Non-pigmented ciliary epithelial cell (primary cell): ENCODE measurements around the gene MARK3.

Experiments
- DNase-seq: peaks from one replicate; pipeline ENCODE4 v3.0.0-alpha.2; 2010; ENCODE audit warnings: low read depth

Gene MARK3

GRCh38 chr14:103396463-103396862 lies 11.2 kb downstream of the MARK3 start:
- no peak for DNase-seq

GRCh38 chr14:103398427-103399195 lies 13.4 kb downstream of the MARK3 start:
- DNase-seq: no peak

DNA sequence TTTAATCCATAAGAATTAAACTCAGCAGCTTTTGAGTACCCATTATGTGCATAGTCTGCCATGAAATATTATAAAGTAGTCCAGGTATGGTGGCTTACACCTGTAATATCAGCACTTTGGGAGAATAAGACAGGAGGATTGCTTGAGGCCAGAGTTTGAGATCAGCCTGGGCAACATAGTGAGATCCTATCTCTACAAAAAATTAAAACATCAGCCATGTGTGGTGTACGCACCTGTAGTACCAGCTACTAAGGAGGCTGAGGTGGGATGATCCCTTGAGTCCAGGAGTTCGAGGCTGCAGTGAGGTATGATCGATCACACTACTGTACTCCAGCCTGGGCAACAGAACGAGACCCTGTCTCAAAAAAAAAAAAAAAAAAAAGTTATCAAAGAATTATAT lies 15.3 kb downstream of the MARK3 start:
- no peak for DNase-seq

DNA sequence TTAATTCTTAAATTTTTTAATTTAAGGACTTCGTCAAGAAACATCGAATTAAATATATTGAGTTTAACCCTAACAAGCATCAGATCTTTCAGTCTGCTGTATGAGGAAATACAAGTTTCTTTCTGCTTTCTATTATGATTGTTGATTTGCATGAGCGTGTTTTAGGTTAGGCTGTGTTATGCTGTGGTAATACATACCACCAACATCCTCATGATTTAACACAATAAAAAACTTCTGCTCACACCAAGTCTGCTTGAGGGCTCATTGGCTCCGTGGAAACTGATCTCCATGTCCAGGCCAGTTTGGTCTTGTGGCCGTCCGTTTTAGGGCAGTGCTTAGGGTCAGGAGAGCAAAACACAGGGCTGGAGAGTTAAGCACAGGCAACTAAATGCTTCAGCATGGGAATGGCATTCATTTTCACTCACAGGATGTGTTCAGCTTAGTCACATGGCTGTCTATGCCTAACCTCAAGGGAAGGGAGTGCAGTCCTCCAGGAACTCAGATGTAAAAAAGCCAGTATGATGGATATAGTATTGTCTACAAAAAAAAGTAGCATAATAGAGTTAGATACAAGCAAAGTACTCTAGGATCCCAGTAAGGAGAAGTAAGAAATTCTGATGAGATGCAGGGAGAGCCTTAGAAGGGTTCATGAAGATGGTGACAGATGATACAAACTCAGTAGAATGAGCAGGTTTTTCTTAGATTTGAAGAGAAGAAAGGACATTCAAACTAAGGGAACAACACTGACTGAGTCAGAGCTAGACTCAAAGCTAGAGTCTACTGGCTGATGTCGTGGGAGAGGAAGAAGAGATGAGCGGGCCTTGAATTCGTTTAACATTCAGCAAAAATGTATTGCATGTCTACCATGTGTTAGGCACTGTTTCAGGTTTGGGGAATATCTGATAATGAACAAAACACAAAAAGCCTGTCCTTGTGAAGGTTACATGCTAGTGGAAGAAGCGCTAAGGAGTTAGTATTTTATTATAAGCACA lies 16.3 kb downstream of the MARK3 start:
- DNase-seq: peak; percentile 61

GRCh38 chr14:103402695-103403094 lies 17.5 kb downstream of the MARK3 start:
- no peak for DNase-seq

DNA sequence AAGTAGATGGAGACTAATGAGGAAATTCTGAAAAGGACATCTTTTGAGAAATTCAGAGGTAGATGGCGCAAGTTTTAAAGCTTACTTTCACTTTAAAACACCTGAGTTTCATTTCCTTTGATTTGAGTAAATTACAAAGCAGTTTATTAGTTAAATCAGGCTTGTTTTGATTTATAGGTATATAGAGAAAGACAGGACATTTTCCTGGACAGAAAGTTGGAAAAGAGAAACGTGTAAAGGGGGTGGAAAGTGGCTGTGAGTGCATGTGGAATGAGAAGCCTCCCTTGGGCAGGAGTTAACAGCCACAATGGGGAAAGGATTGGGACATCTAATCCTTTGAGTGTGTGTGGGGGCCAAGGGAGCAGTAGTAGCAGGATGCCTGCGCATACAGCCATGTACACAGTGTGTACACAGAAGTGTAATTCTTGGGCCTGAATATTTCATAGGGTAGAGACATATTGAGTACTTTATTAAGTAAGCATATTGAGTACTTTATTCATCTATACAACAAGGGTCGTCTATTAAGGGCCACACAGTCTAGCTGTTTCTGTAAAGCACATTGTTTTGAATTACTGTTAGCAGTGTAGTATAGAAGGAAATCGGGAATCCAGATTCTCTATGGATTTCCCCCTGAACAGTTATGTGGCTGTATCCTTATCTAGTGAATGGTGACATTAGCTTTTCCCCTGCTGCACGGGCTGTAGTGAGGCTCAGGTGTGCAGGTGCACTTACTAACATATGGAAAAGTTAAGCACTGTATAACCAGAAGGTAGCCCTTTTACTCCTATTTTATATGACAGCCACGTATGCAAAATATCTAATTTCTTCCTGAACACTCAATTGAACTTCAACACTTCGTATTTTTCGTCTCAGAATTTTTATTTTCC lies 19.1 kb downstream of the MARK3 start:
- no peak for DNase-seq

DNA sequence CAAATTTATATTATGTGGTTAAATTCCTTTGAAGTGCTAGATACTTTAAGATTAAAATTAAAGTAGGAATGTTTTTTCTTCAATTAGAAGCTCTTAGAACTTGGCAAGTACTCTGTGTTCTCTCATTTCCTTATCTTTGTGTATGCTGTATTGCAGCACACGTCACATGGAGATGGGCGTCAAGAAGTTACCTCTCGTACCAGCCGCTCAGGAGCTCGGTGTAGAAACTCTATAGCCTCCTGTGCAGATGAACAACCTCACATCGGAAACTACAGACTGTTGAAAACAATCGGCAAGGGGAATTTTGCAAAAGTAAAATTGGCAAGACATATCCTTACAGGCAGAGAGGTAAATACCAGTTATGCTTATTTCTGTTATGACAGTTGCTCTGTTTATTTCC lies 19.7 kb downstream of the MARK3 start:
- DNase-seq: no peak

- no peak for DNase-seq
Observed at GRCh38 chr14:103408491-103409155, 23.4 kb downstream of the MARK3 start.

DNA sequence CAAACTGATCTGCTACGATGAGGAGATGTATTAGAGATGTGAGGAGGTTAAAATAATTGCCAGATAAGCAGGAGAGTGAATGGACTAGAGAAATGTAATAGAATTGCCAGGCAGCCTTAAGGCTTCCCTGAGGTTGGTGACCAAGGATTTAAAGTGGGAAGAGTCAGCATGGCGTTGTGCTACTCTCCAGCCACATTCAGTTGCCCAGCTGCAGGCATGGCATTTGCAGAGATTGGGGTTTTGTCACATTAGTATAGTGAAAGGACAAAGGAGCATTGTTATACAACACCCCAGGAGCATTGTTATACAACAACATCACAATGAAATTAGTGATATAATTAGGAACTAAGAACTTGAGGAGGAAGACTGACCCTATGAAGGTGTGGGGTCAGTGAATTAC lies 31.7 kb downstream of the MARK3 start:
- no peak for DNase-seq

DNA sequence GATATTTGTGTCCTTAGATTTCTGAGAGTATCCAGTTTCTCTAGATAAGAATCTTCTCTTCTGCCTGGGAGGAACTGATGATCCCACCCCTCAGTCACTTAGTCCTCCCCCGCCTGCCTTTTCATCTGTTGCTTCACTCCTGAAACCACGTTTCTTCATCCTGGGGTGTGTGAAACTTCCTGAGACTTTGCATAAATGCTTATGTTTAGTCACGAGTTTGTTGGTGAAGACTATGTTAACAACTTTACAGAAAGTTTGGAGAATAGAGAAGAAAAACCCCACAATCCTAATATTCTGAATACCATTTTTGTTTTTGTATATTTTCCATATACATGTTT lies 33.2 kb downstream of the MARK3 start:
- no peak for DNase-seq

GRCh38 chr14:103421556-103421955 lies 36.3 kb downstream of the MARK3 start:
- no peak for DNase-seq

DNA sequence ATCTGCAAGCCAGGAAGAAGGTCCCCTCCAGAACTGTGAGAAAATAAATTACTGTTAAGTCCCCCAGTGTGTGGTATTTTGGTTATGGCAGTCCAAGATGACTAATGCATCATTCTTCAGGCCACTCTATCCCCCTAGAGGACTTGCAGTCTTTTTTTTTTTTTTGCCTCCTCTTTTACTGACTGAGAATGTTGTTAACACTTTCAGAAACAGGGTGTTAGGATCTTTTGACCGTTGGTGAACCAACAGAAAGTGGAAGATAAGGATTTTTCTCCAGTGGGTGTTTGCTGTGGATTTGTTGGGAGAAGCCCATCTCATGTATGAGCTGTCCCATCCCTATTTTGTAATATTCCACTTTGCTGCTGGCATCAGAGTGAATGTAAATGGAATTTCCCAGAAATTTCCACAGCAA lies 37.8 kb downstream of the MARK3 start:
- no peak for DNase-seq

- DNase-seq: no peak
Observed at GRCh38 chr14:103427485-103428443, 42.5 kb downstream of the MARK3 start.

DNA sequence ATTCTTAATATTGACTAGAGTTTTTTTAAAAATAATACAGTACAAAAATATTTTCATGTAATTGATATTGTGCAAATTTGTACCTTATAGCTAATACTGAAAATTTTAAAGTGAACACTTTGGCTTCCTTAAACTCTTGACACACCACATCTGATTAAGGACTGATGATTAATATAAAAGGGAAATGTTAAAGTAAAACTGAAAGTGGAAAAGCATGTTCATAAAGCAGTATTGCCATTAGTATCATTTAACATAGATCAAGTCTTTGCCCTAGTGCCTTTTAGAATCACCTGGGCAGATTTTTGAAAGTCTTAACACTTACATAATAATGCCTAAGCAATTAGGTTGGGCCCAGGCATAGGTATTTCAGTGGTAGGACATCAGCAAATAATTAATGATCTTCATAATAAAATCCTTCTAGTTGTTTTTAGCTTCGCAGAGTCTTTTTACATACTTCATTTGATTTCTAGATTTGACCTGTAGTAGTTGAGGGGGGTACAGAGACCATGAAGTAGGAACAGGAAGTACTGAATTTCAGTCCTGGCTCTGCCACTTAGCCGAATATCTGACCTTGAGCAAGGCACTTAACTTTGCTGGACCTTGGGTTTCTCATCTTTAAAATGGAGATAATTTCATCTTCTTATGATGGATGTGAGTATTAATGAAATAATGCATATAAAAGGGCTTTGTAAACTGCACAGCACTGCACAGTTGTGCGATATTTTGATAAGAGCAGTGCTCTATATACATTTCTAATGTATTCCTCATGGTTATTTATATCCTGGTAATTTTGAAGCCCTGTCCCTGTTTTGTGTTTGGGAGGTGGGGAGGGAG lies 43.7 kb downstream of the MARK3 start:
- DNase-seq: no peak

DNA sequence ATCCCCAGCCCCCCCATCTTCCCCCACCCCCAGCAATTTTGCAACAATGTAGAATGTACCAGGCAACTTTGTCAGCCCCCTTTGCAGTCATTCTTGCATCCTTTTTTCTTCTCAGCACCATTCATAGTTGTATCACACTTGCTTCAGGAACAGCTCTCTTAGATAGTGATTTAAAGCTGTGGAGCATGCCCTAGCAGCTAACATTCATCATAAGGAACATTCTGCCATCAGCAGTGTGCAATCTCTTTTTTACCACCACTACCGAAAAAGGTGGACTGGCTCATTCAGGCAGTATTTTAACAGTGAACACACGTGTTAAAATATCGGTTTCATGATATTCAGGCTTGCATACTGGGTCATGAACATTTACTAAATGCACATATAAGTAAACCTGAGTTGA lies 45.1 kb downstream of the MARK3 start:
- no peak for DNase-seq

GRCh38 chr14:103432627-103433026 lies 47.4 kb downstream of the MARK3 start:
- no peak for DNase-seq

GRCh38 chr14:103433916-103434563 lies 48.8 kb downstream of the MARK3 start:
- no peak for DNase-seq

- no peak for DNase-seq
Observed at GRCh38 chr14:103434868-103435442, 49.7 kb downstream of the MARK3 start.

DNA sequence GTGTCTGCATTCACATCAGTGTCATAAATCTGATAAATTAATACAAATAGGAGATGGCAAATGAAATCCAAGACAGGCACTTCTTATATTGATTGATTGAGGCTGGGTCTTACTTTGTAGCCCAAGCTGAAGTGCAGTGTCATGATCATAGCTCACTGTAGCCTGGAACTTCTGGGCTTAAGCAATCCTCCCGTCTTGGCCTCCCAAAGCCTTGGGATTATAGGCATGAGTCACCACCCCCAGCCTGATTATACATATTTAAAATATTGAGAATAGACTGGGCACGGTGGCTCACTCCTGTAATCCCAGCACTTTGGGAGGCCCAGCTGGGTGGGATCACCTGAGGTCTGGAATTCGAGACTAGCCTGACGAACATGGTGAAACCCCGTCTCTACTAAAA lies 51.3 kb downstream of the MARK3 start:
- no peak for DNase-seq
